CD4-positive, alpha-beta T cell treated with Interleukin-17A for 1 hour (primary cell): Measurements from ENCODE around the gene ZRANB1.
"Not testable (repeated sequence)": the region's sequence is repeated elsewhere in the genome, so short reads cannot be mapped to it uniquely, and the experiment has no call there.

Experiments
- DNase-seq: peaks from one replicate; pipeline ENCODE4 v3.0.0-alpha.2; 2020

ZRANB1 gene

DNA sequence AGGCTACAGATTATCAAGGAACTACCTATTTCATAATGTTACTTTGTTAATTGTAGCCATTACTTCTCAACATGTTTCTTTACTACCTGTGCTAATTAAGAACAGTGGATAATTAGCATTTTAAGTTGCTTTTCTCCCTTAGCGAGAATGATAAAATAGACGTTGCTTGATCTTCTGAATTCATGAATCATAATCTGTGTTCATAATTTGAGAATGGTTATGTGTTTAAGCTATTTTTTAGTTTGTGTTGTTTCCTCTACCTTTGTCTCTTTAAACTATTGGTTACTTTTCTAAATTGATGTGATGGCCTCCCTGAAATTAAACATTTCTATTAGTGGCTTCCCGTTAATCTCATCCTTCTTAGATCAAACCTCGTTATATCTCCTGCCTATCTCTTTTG is at the start of gene ZRANB1:
Gene ZRANB1 (plus strand): TSS at position 301 of the 400 bp plus-strand sequence. CDS start 371 bp downstream, outside the sequence.
- DNase-seq: no peak

DNA sequence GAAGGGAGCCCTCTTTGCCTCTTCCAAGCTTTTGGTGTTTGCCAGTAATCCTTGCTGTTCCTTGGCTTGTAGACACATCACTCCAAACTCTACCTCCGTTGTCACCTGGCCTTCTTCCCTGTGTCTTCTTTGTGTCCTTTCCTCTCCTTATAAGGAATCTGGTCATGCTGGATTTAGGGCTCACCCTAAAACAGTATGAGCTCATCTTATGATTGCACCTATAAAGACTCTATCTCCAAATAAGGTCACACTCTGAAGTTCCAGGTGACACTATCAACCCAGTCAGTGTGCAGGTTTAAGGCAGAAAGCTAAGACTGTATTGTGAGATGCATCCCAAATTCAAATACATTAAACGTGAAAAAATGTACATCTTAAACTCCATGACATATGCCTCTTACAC is 49.0 kb upstream of the ZRANB1 start:
- DNase-seq: no peak

DNA sequence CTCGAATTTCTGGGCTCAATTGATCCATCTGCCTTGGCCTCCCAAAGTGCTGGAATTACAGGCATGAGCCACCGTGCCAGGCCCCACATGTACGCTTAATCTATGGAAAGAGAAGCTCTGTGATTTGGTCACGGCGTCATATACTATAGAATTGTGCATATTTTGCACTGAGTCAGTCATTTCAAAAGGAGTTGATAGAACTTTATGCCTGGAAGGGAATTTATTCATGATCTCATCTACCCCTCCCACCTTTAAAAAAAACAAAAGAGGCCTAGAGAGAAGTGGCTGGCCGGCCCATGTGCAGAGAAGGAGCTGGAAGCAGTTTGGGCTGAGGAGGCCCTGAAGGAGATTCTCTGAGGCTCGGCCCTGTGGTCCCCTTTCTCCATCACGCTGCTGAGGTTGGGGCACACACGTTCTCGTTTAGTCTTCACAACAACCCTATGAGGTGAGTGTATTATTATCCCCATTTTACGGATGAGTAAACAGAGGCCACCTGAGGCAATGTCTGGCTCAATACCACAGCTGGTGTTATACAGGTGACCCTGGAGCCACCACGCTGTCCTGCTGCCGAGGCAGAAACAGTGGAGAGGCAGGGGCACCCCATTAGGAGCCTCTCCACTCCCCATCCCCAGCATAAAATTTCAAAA is 47.2 kb upstream of the ZRANB1 start:
- DNase-seq: no peak

DNA sequence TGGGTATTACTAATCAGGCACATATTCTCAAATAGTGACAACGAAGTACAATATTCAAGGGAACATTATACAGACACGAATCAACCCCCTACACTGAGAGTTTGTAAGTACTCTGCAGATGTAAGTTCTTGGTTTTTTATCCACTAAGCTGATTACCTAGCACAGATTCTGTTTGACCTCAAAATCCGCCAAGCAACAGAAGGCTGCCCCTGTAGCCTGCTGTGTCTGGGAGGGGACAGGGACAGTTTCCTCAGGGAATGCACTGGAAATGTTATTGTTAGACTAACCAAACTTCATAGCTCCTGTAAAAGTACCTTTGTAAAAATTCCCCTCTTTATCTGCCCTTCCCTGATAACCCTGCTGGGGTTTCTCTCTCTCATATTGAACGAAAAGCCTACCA is 45.2 kb upstream of the ZRANB1 start:
- DNase-seq: no peak

DNA sequence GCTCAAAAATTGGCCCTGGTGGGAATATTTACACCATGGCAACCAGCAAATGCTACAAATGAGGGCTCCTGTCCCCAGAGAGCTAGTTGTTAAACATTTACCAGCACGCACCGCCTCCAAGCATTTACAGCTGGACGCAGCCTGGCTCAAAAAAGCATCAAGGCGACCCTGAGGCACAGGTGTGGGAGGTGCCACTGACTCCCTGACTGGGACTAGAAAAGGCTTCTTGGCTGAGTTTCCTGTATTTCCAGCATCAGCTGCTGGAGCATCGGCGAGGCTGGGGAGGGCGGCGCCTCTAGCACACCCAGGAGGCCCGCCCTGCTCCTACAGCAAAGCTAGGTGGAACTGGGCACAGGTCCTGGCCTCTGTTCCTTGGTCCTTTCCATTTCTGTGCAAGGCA is 43.5 kb upstream of the ZRANB1 start:
- no peak for DNase-seq

DNA sequence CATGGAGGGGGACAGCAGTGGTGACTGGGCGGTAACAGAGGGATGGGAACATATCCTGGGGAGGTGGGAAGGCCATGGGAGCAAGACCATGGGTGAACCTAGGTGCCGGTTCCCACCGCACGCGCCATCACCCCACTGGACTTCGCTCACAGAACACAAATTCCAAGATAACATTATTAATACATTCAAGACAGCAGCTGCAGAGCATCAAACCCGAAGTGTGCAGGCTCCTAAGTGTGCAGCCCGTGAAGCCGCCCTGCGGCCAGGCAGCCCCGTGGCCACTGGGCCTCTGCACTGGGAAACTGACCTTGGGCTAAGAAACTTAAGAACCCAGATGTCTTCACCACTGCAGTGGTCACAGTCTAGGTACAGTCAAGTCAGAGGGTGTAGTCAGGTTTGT is 42.8 kb upstream of the ZRANB1 start:
- no peak for DNase-seq

DNA sequence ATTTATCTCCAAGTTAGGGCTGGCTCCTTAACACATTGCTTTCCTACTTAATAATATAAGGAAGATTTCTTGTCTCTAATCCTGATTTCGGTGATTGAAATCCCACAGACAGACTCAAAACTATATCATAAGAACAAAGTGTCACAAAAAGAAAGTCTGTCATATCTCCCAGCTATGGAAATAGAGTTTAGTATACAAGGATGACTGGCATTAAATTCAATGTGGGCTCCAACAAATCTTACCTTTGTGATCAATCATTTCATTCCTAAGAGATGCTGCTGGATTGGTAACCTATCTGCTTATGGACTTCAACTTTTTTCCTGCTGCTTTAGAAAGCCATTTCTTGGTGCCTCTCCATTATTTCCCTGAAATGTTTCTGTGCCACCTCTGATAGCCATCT is 39.5 kb upstream of the ZRANB1 start:
- DNase-seq: no peak

DNA sequence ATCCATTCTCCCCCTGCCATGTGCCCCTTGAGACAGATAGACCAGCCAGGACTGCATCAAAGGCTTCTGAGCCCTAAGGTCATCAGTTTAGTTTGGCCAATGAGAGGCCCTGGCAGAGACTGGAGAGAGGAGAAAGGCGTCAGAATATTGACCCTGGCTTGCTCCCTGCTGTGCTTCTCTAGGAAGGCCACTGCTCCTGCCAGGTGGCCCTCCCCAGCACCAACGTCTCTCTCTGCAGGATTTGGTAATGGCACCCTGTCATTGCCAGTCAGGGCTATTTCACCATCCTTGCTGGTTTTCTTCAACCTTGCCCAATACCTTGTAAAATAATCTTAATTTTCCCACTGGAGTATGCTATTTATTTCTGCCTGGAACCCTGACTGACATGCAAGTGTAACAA is 38.8 kb upstream of the ZRANB1 start:
- DNase-seq: no peak

DNA sequence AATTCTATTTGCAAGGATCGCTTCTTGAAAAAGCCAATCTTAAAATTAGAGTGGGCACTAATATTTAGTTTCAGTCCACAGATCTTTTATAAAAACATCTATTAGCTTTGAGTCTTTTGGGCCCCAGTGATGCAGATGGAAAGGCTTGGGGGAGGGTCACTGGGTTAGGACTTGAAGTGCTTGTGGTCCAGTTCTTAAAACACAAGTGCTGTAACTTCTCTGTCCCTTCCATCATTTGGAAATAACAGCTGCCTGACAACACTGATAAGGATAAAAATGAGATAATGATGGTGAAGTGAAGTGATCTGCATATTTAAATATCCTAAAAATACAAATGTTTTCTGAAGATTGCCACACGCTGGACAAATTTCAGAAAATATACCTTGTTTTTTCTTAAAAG is 37.1 kb upstream of the ZRANB1 start:
- DNase-seq: no peak

DNA sequence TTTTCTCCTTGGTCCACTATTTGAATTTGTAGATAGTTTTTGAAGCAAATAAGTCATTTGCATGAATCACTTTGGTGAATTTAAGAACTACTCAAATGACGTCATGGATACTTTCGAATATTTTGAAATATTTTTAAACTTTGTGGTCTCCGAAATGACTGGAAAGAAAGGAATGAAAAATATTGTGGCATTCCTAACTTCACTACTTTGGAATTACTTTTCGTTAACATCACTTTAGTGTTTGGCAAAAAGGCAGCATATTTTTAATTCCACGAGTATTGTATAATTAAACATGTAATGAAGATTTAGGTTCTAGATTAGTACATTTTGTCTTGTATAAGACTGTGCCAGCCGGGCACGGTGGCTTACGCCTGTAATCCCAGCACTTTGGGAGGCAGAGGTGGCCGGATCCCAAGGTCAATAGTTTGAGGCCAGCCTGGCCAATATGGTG is 35.3 kb upstream of the ZRANB1 start:
- DNase-seq: no peak

DNA sequence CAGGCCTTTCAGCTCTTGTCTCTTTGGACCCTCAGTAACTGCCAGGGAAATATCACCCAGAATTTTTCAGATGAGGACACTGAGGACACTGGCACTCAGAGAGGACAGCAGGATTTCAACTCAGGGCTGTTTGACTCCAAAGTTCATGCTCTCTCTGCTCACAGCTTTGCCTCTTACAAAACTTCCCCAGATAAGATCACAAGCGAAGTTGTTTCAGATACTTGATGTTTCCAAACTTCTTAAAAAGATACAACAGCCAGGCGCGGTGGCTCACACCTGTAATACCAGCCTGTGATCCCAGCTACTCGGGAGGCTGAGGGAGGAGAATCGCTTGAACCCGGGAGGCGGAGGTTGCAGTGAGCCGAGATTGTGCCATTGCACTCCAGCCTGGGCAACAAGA is 32.4 kb upstream of the ZRANB1 start:
- DNase-seq: no peak

DNA sequence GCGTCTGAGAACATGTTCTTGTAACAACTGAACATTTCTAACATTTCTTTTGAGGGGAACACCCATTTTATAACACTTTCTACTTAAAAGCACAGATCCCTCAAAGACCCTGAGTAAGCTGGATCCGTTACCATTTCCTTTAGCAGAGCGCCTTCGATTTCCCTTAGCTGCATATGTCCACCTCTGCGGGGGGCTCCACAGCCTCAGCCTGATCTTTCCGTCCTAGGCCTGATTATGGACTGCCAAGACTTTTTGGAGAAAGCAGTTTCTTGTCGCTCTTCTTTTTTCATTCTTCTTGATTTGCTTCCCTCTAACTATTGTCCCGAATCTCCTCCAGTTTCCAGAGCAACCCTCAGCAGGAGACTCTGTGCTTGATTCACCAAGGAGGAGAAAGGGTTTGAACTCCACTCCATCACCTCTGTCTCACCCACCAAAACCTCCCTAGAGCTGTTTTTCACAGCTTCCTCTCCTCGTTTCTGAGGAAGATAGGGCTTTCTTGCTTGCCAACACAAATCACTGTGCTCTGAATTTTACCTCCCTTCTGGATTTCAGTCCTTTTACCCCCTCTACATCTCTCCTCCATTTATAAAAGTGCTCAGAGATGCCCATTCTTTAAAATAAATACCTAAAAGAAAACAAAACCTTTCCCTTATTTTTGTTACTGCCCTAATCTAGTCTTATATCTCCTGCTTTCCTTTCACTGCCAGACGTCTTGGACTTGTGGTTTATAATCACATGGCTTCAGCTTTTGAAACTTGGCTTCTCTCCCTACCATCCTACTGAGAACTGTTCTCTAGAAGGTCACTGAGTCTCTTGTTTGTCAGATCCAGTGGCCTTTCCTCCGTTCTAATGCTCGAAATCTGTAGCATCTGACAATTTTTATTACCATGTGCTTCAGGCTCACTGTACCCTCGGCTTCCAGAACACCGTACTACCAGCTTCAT is 30.5 kb upstream of the ZRANB1 start:
- no peak for DNase-seq

DNA sequence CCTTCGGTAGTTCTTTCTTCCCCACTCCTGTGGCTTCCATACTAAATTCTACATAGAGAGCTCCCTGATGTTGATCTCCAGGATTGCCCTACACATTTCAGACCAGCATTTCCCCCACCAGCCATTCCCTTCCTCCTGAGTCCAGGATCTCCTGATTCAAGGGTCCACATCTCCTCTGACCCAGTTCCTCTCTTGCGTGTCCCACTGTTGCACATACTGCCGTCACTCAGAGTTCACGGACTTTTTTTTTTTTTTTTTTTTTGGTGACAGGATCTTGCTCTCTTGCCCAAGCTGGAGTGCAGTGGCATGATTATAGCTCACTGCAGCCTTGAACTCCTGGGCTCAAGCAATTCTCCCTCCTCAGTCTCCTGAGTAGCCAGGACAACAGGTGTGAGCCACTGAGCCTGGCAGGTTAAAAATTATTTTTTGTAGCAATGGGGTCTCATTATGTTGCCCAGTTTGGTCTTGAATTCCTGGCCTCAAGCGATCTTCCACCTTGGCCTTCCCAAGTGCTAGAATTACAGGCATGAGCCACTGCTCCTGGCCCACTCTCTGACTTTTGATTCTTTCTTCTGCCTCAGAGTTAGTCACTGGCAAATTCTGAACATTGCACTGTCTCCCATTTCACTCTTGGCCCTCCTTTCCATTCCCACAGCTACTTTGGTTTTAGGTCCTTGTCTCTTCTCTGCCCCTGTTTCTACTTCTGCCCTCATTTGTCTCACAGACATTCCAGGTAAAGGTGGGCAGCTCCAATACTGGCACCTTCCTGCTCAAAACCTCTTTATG is 29.6 kb upstream of the ZRANB1 start:
- no peak for DNase-seq

DNA sequence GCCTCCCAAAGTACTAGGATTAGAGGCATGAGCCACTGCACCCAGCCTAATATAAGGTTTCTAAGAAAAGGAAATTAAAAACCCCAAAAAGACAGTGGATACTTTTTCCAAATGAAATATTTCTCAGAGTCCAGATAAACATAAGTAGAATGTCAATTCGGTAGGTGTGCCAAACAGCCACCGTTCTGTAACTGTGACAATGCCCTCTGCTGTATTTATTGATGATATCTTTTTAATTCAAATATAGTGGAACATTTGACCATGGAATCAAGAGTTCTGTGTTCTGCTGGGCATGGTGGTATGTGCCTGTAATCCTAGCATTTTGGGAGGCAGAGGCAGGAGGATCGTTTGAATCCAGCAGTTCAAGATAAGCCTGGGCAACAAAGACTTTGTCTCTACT is 28.8 kb upstream of the ZRANB1 start:
- no peak for DNase-seq

DNA sequence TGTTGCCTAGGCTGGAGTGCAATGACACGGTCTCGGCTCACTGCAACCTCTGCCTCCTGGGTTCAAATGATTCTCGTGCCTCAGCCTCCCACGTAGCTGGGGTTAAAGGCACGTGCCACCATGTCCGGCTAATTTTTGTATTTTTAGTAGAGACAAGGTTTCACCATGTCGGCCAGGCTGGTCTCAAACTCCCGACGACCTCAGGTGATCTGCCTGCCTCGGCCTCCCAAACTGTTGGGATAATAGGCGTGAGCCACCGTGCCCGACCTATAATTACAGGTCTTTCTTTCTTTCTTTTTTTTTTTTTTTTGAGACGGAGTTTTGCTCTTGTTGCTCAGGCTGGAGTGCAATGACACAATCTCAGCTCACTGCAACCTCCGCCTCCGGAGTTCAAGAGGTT is 27.5 kb upstream of the ZRANB1 start:
- DNase-seq: not testable (repeated sequence)

DNA sequence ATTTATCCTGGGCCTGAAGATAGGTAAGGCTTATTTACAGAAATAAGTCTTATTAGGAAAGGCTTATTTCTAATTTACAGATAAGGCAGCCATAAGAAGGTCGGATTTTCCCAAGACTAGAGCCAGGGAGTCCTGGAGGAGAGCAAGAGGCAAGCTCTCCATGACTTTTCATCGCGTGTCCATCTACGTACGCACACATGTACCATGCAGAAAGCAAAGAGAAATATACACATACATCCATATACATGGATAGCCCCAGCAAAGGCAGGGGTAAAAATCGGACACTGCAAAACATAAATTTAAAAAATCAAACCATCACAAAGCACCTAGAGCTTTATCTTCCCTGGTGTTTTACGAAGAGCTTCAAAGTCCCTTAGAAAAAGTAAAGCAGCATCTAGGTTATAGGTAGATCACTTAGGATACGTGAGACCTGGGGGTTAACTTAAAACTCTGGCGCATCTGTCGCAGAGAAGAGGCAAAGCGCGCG is 25.8 kb upstream of the ZRANB1 start:
- no peak for DNase-seq

DNA sequence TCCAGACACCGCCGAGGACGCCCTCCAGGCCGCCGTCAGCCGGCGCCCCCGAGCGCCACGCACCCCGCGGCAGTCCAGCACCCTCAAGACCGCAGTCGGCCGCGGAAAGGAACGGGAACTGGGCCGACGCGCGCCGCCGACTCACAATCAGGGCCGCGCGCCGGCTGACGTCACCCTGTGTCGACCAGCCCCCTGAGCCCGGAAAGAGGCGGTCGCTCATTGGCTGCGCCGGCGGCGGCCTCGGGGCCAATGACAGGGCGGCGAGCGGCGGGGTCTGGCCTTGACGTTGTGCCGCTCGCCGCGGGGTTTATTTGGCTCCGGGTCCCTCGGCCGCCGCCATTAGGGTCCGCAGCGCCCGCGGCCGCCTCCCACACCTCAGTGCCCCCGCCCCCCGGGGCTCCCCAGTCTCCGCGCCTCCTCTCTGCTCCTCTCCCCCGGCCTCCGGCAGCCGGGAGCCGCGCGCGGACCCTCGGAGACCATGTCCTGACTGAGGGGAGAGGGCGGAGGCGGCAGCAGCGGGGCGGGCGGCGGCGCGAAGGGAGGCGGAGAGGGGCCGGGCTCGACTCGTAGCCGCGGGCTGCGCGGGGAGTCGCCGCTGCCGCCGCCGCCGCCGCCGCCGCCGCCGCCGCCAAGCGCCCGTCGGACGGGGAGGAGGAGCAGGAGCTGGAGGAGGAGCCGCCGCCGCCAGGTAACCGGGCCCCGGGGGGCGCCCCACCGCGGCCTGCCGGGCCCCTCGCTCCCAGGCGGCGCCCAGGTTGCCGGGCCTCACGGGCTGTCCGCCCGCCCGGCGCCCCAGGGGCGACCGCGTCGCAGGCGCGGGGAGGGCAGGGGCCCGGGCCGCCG is 25.1 kb upstream of the ZRANB1 start:
- peak; percentile 97 for DNase-seq

DNA sequence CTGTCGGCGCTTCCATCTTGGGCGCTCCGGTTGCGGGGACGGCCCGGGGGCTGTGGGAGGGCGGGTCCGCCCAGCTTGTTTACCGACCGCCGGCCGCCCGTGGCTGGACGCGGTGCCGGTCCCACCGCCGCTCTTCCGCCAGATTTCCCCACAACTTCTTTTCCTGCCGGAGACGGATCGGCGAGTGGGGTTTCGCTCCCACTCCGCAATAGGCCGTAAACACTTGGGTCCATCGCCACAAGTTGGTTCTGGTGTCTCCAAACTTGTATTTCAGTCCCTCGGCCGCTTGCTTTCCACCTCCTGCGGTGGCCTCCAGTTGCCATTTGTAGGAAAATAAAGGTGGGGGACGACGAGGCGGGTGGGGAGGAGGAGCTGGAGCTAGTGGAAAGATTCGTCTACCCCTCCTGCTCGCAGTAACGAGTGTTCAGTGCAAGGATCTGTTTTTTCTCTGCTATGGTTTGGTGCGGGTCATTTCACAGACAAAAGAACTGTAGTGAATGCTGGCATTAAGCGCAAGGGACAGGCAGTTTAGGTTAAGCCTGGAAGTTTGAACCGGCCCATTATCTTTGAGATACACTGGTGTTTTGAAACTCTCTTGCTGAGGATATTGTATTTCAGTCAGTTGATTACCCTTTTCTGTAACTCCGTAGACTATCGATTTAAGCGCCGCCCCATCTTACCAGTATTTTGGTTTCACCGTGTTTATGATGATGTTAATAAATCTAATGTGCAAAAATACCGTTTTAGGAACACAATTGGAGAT is 24.3 kb upstream of the ZRANB1 start:
- DNase-seq: peak; percentile 42

DNA sequence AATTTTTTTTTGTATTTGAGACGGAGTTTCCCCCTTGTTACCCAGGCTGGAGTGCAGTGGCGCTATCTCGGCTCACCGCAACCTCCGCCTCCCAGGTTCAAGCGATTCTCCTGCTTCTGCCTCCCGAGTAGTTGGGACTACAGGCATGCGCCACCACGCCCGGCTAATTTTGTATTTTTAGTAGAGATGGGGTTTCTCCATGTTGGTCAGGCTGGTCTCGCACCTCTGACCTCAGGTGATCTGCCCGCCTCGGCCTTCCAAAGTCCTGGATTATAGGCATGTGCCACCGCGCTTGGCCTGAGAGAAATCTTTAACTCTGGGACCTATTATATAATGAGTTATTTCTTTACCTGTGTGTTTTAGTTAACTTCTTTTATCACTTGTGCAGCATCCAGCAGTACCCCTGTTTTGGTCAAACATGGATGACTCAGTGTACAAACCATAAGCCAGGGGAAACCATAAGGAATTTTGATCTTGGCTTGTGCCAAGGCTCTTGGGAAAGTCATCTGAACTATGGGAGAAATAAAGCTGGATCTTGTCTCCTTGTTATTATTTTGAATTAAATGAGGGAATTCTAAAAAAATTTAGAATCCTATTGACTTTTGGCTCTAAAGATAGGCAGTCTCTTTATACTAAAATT is 23.6 kb upstream of the ZRANB1 start:
- no peak for DNase-seq

DNA sequence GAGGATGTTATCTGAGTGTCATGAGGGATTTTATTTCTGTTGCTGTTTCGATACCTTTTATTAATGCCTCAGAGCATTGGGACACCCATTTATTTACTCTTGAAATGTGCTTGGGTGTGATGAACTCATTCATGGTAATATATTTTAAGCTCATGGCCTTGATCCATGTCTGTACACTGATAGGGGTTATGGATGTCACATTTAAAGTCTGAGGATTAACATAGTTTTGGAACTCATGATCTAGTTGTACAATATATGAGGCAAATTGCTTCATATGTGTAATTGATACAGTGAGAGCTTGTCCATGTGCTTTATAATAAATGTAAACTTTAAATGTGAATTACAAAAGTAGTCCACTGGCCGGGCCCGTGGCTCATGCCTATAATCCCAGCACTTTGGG is 23.0 kb upstream of the ZRANB1 start:
- no peak for DNase-seq

DNA sequence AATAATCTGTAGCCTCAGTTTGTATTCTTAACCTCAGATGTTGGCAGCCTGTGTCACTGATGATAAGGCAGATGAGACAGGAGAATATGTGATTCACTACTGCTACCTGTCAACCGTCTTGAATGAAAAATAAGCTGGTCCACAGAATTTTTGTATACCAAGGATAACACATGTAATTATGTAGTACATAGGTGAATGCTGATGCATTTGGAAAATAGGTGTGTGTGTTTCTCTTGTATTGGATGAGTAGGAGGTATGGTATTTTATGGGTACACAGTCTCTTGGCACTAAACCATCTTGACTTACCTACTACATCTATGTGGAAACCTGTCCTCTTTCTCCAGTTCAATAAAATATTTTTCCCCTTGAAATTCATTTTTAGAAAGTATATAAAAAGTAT is 20.7 kb upstream of the ZRANB1 start:
- no peak for DNase-seq
